GM21619 (cell line): ENCODE results near the gene UBE3D.

Experiments
- ATAC-seq: cut with Tn5 transposase; IDR thresholded peaks from one replicate; pipeline ENCODE4 v1.9.1; 2021; ENCODE audit not compliant: unreplicated experiment

The UBE3D gene

DNA sequence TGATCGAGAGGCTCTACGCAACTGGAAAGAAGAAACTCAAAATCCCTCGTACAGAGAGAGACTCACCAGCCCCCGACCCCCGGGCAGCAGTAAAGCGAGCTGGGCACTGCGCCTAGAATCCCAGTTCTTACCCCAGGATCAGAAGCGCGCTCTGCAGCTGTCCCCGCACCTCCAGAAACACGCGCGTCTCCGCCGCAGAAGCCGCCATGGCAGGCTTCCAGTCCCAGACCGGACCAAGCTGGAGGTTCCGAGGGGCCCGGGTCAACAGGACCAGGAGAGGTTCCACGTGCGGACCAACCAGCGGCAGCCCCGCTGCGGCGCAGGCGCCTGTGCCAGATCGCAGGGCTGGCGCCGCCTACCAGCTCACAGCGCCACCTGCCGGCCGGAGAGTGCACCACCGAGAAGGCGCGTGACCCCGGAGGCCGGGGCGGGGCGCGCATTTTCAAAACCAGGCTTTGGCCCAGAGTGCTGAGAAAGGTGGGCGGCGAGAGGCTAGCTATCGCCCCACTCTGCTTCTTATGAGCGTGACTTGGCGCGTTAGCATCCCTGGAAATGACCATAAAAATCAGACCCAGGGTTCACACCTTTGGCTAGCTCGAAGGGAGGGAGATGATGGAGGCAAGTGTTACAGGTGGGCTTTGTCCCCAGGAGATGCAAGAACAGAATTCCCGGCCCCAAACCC is at the start of gene UBE3D:
Gene UBE3D (minus strand): TSS at position 331 of the 682 bp plus-strand sequence. CDS start 123 bp downstream, at position 208.
- peak; percentile 52 for ATAC-seq

GRCh38 chr6:83114164-83114563 is 48.5 kb upstream of the UBE3D start:
- no peak for ATAC-seq

GRCh38 chr6:83113258-83113657 is 47.6 kb upstream of the UBE3D start:
- ATAC-seq, result no peak

- ATAC-seq, result no peak
Measured at GRCh38 chr6:83108378-83108777, 42.7 kb upstream of the UBE3D start.

- no peak for ATAC-seq
Measured at GRCh38 chr6:83098589-83098988, 32.9 kb upstream of the UBE3D start.

DNA sequence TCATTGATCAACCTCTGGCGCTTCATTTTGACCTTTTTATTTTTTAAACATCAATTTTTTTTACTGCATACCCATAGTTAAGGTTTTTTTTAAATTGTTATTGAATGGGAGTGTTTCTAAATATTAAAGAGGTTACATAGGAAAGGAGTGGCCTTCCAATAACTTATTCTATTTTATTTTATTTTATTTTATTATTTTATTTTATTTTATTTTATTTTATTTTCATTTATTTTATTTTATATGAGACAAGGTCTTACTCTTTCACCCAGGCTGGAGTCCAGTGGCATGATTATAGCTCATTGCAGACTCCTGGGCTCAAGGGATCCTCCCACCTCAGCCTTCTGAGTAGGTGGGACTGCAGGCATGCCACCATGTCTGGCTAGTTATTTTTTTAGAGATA is 32.0 kb upstream of the UBE3D start:
- no peak for ATAC-seq

DNA sequence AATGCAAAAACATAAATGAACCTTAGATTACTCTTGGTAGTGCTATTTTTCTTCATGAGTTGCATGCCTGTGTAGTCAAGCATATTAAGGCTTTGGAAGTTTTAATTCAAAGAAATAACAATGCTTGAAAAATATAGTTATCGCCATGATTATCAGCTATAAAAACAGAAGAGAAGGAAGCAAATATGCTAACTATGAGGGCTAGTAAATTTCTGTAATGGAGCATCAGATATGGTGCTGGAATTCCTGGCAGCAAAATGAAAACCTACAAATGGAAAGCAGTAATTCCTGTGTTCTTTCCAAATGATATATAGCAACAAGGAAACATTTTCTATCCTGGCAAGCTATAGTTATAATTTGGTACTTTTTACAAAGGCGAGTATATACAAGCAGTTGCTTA is 31.6 kb upstream of the UBE3D start:
- no peak for ATAC-seq

- ATAC-seq, result no peak
Measured at GRCh38 chr6:83096791-83097190, 31.1 kb upstream of the UBE3D start.

GRCh38 chr6:83092756-83093399 is 27.2 kb upstream of the UBE3D start:
- ATAC-seq, result no peak

DNA sequence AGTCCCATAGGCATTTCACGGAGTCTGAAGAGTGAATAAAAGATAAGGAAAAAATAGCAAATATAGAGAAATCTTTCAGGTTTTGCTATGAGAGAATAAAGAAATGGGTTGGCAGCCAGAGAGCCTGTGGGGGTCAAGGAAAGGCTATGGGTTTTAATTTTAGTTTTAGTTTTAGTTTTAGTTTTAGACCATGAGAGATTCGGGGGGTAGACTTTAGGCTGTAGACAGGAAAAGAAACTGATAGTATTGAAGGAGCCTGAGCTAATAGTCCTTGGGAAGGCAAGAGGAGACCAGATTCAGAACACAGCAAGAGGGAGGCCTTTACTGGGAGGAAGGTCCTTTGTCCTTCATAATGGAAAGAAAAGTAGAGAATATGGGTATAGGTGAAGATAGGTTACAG is 21.1 kb upstream of the UBE3D start:
- peak; percentile 98 for ATAC-seq

DNA sequence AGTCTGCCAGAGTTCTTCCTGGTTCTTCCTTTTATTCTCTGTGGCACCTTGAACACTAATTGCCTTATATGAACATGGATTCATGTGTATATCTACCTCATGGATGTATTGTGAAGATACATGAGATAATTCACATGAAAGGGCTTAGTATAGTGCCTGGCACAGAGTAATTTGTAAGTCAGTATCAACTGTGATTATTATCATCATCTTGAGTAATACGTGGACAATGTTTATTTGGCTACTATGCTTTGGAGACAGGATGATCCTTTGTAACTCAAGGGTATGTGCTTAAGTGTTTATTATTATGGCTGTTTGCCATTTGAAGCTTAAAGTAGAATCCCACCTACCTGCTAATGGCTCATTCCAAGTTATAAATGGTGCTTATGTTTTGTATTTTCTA is 17.8 kb upstream of the UBE3D start:
- ATAC-seq, result no peak

DNA sequence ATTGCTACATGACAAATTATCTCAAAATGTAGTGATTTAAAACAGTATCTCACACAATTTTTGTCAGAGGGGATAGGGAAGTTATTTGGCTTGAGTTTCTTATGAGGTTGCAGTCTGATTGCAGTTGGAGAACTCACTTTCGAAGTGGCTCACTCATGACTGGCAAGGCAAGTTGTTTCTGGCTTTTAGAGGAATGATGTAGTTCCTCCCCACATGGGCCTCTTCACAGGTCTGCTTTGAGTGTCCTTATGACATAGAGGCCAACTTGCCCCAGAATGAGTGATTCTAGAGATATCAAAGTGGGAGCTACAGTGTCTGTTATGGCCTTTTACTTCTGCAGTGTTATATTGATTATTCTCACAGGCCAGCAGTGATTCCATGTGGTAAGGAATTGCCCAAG is 8.0 kb upstream of the UBE3D start:
- no peak for ATAC-seq

- ATAC-seq, result no peak
Measured at GRCh38 chr6:83072726-83073125, 7.1 kb upstream of the UBE3D start.

DNA sequence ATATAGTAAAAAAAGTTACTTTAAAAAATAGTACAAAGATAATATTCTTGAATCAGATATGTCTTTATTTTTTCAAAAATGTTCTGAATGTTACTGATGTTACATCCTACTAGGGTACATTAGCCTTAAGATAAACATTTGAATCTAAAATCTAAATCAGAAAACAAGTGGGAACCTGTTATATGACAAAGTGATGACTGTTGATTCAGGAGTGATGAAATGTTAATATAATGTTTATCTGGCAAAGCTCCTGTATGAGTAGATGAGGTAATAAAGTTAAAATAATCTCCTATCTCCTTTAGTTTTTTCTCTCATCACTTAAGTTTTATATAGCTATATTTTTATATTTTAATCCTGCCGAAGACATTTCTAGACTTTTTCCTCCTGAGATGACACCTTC is 6.1 kb upstream of the UBE3D start:
- no peak for ATAC-seq

DNA sequence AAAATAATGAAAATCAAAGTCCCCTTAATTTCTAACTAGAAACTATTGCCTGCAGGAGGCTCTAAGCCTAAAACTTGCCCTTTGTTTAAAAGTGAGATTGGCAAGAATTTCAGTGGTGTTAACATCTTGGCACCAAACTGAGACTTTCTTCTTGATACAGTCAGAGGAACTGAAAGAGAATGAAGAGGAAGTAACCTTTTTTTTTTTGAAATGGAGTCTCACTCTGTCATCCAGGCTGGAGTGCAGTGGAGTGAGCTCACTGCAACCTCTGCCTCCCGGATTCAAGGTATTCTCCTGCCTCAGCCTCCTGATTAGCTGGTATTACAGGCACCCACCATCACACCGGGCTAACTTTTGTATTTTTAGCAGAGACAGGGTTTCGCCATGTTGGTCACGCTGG is 5.4 kb upstream of the UBE3D start:
- peak; percentile 47 for ATAC-seq

GRCh38 chr6:83069633-83070032 is 4.0 kb upstream of the UBE3D start:
- ATAC-seq, result no peak

- ATAC-seq, result no peak
Measured at GRCh38 chr6:83068616-83069015, 3.0 kb upstream of the UBE3D start.

DNA sequence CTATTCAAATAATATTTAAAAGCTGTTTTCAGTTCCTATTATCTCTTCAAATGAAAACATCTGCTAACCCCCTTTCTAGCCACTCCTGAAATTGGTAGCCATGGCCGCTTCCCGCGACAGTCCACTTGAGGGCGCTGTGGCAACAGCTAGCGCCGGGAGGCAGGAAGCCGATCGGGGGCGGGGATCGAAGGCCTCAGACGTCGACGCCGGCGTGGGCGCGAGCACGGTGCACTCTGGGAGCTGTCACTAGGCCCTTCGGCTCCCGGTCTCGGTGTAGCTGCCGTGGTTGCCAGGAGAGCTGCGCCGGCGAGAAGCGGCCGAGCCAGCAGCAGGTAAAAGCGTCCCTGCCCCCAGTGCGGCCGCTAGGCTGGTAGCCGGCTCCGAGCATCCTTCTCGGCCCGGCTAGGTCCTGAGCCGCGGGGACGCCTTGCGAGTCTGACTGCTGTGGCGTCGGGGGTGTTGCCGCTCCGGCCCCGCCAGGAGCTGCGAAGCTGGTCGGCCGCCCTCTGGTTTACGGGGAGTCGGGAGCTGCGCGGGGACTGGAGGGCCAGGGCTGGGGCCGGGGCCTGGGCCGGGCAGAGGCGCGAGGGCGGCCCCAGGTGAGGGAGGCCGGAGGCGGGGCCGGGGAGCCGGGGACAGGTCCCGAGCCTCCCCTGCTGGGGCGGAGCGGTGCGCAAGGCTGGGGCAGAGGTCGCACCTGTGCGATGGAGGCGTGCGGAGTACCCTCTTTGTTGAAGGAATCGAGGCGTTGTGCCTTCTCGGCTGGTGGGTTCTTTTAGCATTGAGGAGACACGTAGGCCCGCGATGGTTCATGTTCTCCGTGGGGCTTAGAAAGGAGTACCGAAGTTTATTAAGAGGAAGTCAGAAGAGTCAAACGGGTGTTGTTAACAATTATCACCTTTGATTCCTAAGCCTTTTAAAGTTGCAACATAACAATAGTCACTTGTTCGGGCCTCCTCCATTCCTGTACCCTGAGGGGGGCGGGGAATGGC is 2.1 kb upstream of the UBE3D start, which contains the start of gene DOP1A:
Gene DOP1A (plus strand): TSS at position 224 of the 992 bp plus-strand sequence. CDS start 29,307 bp downstream, outside the sequence.
- peak; percentile 79 for ATAC-seq

GRCh38 chr6:83062225-83062624 is 3.4 kb downstream of the UBE3D start:
- ATAC-seq, result no peak

DNA sequence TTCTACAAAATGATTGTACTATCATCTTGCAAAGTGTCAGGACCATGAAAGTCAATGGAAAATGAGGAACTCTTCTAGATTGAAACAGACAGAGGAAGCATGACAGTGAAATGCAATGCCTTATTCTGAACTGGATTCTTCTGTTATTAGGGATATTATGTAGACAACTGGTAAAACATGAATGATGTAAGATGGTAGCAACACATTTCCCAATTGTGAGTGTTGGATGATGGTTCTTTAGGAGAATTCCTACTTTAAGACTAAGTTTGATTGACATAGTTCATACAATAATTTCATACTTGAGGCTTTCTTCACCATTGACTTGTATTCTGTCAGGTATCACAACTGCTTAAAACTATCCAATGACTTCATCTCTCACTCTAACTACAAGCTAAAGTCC is 4.5 kb downstream of the UBE3D start:
- ATAC-seq, result no peak

DNA sequence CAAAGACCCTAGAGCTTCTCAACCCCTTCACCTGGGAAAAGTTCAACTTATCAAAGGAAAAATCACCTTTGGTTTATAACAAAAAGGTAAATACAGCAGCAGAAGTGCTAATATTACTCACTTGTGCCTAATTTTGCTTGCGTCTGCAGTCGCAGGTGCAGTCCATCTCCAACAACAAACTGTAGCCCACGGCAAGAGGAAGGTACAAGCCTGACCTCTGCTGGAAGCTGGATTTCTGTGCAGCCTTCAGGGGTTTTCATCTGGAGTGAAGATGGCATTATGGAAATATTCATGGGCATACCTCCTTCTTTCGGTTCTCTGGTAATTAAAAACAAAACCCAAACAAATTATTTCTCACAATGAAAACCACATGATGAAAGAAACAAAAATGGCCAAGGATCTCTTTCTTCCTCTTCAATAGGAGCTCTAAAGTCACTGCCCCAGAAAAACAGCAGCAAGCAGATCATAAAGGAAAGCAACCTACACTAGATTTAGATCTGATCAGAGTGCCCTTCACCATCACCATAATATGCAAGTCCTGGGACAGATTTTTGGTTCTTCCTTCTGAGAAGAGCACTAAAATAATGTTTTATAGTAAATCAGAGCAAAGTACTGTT is 7.8 kb downstream of the UBE3D start:
- ATAC-seq, result peak; percentile 91
